Keratinocyte (primary cell): ENCODE results near the gene ZDHHC4.

Source experiments
- EZH2 ChIP-seq: IDR thresholded peaks from one replicate; pipeline ENCODE4 v1.6.1; 2012; ENCODE audit warnings: inconsistent platforms, mild to moderate bottlenecking, low read length, moderate library complexity
- TF ChIP-seq, protein P1 (sequence below), 3 experiments: IDR thresholded peaks in 1 of 3; conservative IDR thresholded peaks in 1 of 3; optimal IDR thresholded peaks in 1 of 3; 2 replicates in 2 of 3; 3 replicates in 1 of 3; pipeline versions ENCODE3 to v1.5.1; 2011; ENCODE audit warnings: low read length in 3 of 3, mild to moderate bottlenecking in 3 of 3, moderate library complexity in 2 of 3, control low read depth in 1 of 3, inconsistent platforms in 1 of 3; ENCODE audit not compliant: insufficient read depth in 2 of 3; ENCODE audit errors: extremely low read depth in 1 of 3

DNA sequence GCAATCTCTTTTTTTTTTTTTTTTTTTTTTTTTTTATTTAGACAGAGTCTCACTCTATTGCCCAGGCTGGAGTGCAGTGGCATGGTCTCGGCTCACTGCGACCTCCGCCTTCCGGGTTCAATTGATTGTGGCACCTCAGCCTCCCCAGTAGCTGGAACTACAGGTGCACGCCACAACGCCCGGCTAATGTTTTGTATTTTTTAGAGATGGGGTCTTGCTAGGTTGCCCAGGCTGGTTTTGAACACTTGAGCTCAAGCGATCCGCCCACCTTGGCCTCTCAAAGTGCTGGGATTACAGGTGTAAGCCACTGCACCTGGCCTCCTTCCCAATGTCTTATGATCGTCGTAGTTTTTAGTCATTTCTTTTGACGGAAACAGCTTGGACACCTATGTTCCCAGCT lies 31.5 kb downstream of the ZDHHC4 start:
- TF ChIP-seq, protein P1, sequence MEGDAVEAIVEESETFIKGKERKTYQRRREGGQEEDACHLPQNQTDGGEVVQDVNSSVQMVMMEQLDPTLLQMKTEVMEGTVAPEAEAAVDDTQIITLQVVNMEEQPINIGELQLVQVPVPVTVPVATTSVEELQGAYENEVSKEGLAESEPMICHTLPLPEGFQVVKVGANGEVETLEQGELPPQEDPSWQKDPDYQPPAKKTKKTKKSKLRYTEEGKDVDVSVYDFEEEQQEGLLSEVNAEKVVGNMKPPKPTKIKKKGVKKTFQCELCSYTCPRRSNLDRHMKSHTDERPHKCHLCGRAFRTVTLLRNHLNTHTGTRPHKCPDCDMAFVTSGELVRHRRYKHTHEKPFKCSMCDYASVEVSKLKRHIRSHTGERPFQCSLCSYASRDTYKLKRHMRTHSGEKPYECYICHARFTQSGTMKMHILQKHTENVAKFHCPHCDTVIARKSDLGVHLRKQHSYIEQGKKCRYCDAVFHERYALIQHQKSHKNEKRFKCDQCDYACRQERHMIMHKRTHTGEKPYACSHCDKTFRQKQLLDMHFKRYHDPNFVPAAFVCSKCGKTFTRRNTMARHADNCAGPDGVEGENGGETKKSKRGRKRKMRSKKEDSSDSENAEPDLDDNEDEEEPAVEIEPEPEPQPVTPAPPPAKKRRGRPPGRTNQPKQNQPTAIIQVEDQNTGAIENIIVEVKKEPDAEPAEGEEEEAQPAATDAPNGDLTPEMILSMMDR (optimal IDR thresholded peaks at IDR 0.05 in 1 of 3, IDR thresholded peaks at IDR 0.05 in 1 of 3, conservative IDR thresholded peaks at IDR 0.05 in 1 of 3; ENCODE audit: extremely low read depth in 1 of 3, insufficient read depth in 2 of 3, low read length in 3 of 3): no peak
- TF ChIP-seq EZH2: no peak
